Muscle of back (tissue), 11 donors: ENCODE data around the gene USP6NL. TPM values are rescaled to one million over a fixed set of nuclear protein-coding genes. Genes with fewer than 3 reads are reported as not detected.
A peak's percentile ranks its signal among the peaks of the same experiment; 100 is the strongest.

Experiments used
- DNase-seq, 3 donors: peaks; one replicate each; pipeline versions ENCODE4 v3.0.0 to v3.0.0-alpha.2; 2013
- polyA plus RNA-seq, 10 donors: library from polyadenylated mRNA; unstranded; fragments of 120-200 nt; gene quantifications; one replicate each; pipeline ENCODE4 v1.2.1, GENCODE V29; 2013; ENCODE audit not compliant: insufficient read length in 10 of 10

USP6NL gene
- polyA plus RNA-seq, 10 donors: 8.3 to 13.6 (median 9.8) TPM

- DNase-seq: no peak
These were observed 128.0 kb downstream of the USP6NL start for GRCh38 chr10:11483201-11484148.

GRCh38 chr10:11482306-11482705 lies 129.1 kb downstream of the USP6NL start:
- DNase-seq: no peak

- DNase-seq: no peak
These were observed 130.8 kb downstream of the USP6NL start for GRCh38 chr10:11480687-11481086.

DNA sequence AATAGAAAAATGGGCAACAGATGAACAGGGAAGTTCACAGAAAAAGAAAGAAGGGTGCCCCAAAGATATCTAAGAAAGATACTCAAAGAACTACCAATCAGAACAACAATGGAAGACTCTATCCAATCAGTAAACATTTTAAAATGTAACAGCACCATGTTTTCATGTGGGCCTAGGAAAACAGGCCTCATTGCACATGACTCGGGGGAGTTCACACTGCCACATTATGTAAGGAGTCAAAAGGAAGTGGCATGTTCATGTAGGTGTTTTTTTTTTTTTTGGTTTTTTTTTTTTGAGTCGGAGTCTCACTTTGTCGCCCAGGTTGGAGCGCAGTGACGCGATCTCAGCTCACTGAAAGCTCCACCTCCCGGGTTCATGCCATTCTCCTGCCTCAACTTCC lies 132.2 kb downstream of the USP6NL start:
- DNase-seq: no peak

DNA sequence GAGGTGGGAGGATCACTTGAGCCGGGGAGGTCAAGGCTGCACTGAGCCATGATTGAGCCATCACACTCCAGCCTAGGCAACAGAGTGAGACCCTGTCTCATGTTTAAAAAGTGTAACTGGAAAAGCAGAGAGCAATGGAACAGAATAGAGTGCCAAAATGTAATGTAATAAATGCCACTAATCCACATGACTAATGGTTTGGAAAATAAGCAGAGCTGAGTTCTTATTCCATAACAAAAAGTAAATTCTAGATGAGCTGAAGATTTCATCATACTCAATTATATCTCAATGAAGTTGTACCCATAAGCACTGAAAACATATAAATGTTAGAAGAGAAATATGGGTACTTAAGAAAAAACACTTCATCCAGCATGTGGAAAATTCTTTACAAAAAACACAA lies 132.6 kb downstream of the USP6NL start:
- DNase-seq: no peak

DNA sequence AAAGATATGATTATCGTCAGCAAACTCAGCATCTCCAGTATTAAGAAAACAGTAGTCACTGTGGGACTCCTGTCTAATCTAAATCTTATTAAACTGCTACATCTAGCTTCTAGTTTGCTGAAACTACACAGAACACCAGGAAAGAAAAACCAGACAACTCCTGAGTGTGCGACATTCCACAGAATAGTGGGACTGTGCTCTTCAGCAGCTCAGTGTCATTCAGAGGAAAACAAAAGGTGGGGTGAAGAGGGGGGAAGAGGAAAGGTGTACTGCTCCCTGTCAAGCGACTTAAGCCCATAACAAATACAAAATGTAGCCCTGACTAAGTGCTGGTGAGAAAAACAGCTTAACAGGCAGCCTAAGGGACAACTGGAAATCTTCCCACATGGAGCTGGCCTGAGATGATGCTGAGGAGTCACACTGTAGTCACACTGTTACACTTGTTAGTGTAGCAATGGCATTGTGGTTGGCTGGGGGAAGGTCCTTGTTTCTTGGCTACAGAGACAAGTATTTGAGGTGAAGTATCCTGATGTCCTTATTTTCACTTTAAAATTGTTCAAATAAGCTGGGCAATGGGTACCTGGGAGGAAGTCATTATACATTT lies 135.5 kb downstream of the USP6NL start:
- DNase-seq: no peak

- peak in 1 of 3 donors; percentile 29 for DNase-seq
These were observed 138.2 kb downstream of the USP6NL start for GRCh38 chr10:11473128-11473760.

GRCh38 chr10:11472158-11472753 lies 139.2 kb downstream of the USP6NL start:
- DNase-seq: peak; percentile 33 to 73 (median 61)

DNA sequence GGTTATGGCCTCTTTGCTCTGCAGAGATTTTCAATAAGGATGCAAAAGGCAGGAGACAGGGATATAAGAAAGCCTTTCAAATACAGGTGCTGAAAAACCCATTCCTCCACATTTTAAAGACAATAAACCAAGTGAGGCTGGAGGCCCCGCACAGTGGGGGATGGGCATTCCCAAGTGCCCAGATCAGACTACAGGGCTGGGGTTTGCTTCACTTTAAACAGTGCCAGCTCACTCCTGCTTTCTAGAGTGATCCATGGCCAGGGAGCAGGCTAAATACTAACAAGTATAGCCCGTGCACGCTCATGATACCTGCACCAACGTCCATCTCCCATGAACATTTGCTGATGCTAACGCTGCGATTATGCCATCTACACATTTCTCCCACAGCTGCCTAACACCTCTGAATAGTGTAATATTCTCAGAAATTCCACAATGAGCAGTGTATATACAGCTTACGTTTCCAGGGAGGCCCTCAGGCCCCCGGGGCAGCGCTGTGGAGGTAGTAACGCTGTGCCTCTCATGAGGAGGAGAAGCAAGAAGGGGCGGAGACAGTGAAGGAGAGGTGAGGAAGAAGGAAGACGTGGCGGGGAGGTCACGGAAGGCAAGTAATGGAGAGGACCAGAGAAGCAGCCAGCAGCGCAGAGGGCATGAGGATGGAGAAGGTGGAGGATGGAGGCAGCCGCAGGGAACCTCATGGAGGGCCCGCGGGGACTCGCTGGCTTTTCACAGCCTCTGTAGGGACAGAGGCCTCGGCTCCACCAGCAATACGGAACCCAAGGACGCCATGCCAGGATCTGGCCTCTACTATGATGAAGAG lies 141.7 kb downstream of the USP6NL start:
- no peak for DNase-seq

DNA sequence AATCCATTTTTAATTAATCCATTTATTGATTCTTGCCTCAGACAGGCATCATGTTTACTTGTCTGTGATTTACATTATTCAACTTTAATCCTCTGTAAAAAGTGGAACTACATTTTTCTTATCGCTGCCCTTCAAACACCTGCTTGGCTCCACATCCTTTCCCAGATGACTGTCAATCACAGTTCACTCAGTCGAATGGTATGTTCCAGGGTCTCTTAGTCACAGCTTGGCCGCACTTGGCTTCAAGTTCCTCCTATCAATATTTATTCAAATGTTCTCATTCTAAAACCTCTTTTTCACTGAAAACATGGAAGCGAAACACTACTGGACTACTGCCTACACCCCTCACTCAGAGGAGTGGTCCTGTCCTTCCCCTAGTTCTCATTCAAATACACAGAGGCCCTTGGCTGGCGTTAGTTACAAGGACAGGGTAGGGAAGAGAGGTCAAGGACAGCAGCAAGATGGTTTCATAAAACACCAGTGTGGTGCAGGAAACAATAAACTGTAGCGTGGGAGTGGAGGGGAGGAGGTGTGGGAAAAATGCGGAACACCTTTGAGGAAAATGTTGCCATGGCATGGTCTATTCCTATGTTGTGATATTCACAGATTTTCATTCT lies 143.2 kb downstream of the USP6NL start:
- no peak for DNase-seq

DNA sequence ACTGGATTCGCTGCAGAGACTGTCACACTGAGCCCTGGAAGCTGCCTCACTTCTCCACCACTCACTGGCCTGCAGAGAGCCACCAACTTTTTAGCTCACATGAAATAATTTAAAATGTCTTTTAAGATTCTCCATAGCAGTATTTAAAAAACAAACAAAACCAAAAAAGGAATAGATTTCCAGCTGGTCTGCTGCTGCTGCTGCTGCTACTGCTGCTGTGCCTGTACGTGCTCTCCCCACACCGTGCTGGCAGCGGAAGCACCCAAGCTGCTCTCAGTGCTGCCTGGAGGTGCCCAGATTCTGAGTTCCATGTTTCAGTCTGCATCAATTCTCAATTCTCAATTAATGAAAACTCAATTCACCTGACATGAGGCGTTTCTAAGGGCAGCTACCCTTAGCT lies 146.0 kb downstream of the USP6NL start:
- DNase-seq: no peak

DNA sequence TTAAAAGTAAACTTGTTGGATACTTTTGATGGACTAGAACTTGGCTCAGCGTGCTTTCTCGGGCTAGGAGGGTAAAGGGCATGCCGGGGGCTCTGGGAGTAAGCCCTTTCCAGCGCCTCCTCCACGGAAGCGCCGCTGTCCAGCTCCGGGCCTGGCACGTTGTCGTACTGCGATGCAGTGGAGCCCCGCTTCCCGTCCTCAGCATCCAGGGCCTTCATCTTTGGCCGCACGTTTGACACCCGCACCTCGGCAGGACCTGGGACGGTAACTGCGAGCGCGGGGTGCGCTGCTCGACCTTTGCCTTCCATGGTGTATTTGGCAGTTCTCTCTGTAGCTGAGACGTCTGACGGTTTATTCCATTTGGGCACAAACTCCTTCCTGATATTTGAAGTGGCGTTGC lies 148.3 kb downstream of the USP6NL start:
- DNase-seq: no peak

DNA sequence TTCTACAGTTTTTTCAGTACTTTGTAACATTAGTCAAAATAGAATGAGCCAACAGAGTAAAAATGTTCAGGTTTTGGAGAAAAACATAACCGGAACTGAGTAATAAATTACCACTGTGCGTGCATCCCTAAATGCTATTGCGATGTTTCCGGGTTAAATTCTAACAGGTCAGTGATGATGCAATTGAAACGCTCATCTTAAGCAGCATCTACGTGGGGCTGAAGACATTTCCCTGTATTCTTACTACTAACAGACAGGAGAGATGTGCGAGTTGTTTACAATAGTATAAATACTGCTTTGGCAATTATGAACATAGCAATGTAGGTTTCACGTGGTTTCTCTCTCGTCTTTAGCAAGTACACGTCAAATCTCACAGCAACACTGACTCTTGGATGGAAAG lies 149.4 kb downstream of the USP6NL start:
- no peak for DNase-seq

DNA sequence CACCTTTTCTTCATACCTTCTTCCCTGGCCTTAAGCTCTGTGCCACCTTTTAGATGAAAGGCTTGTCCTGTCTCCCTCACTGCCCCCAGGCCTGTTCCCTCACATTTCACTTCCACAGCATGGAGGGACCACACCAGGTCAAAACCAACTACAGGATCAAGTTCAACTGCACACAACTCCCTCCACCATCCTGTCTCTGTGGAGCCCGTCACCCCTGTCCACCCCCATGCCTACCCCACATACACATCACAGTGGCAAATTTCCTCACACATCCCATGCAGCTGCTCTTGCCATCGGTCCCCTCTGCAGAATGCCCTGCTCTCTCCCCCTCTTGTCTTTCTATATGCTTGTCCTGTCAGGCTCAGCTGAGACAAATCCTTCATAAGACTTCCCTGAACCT lies 154.1 kb downstream of the USP6NL start:
- DNase-seq: no peak

DNA sequence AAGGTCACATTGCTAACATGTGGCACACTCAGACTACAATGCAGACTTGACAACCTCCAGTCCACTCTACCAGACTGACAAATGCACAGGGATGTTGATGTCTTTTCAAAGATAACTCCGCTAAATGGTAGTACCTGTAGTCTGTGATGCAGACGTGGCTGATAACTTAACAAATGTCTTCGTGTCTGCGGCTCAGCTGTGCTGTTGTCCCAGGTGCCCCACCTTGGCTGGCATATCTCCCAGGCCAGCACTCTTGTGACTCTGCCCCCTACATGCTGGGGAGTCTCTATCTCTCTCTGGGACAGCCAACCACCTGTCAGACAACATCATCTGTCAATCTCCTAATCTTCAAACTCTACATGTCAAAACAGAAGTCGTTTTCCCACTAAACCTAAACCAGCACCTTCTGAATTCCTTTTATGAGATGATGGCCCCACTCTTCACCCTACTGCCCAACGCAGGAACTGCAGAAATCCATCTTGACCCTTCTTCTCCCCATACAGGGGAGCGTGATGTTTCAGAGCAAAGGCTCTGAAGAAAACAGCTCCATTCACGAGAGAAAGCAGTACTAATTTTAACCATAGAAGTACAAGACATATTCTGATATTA lies 156.4 kb downstream of the USP6NL start:
- no peak for DNase-seq

GRCh38 chr10:11454160-11454559 lies 157.3 kb downstream of the USP6NL start:
- DNase-seq: no peak

- DNase-seq: no peak
These were observed 159.7 kb downstream of the USP6NL start for GRCh38 chr10:11451640-11452260.

- no peak for DNase-seq
These were observed 161.0 kb downstream of the USP6NL start for GRCh38 chr10:11450427-11450826.

DNA sequence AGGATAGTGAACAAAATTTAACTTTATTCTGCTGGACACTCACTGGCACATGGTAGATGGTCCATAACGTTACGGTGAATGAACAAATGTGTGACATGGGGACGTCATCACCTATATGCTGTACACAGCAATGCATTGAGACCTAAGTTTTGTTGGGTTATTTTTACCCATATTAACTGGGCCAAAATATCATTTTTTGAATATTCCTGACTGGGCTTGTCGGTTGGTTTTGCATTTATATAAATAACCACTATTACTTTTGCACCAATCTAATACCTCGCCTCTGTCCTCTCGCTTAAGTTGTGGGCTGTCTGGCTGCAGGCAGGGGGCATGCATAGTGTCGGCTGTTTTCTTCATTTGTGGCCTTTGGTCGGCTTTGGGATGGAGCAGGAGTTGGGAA lies 161.7 kb downstream of the USP6NL start:
- no peak for DNase-seq
